Thymus (tissue), 11 donors: Measurements from ENCODE around the gene PSMB9. TPM values are rescaled to one million over a fixed set of nuclear protein-coding genes. Genes with fewer than 3 reads are reported as not detected.
A peak's percentile ranks its signal among the peaks of the same experiment; 100 is the strongest.

Experiments
- DNase-seq, 9 donors: peaks; one replicate each; pipeline ENCODE4 v3.0.0-alpha.2; 2013; ENCODE audit warnings: low spot score in 9 of 9, low read depth in 6 of 9, missing footprints in 1 of 9
- H3K27ac ChIP-seq, 2 donors: one replicate each; pipeline ENCODE4 v1.5.1; 2013; ENCODE audit warnings: control low read depth in 1 of 2, low read depth in 1 of 2, low read length in 1 of 2, mild to moderate bottlenecking in 1 of 2, moderate library complexity in 1 of 2
- H3K27me3 ChIP-seq, 2 donors: one replicate each; pipeline ENCODE4 v1.5.1; 2013; ENCODE audit warnings: low read length in 1 of 2; ENCODE audit not compliant: control insufficient read depth in 2 of 2, insufficient read depth in 1 of 2
- H3K36me3 ChIP-seq, 2 donors: one replicate each; pipeline ENCODE4 v1.5.1; 2013; ENCODE audit warnings: low read length in 1 of 2, mild to moderate bottlenecking in 1 of 2, moderate library complexity in 1 of 2; ENCODE audit not compliant: control insufficient read depth in 2 of 2, insufficient read depth in 2 of 2
- H3K4me1 ChIP-seq, 2 donors: one replicate each; pipeline ENCODE4 v1.5.1; 2013; ENCODE audit warnings: low read length in 2 of 2; ENCODE audit not compliant: control insufficient read depth in 2 of 2, insufficient read depth in 2 of 2
- H3K4me3 ChIP-seq, 2 donors: one replicate each; pipeline ENCODE4 v1.5.1; 2013; ENCODE audit warnings: low read length in 2 of 2, control low read depth in 1 of 2, mild to moderate bottlenecking in 1 of 2
- H3K9me3 ChIP-seq, 2 donors: one replicate each; pipeline ENCODE4 v1.5.1; 2013; ENCODE audit warnings: low read length in 1 of 2, mild to moderate bottlenecking in 1 of 2; ENCODE audit not compliant: control insufficient read depth in 2 of 2, insufficient read depth in 1 of 2
- WGBS: extraction: QIAGEN DNeasy Blood & Tissue Kit; methylation state at CpG from one replicate; pipeline ENCODE4 v1.1.7; 2013; 5-methylcytosine and 5-hydroxymethylcytosine counted together
- polyA plus RNA-seq: library from polyadenylated mRNA; stranded (reverse); fragments of 200-250 nt; gene quantifications from one replicate; pipeline ENCODE4 v1.2.3, GENCODE V29; 2013
- total RNA-seq: library from RNA; stranded (reverse); fragments of 120-200 nt; gene quantifications from one replicate; pipeline ENCODE4 v1.2.4, GENCODE V29; 2013
- donor health status: healthy.

The PSMB9 gene
- total and polyA plus RNA-seq, 2 donors: 143 to 159 TPM

DNA sequence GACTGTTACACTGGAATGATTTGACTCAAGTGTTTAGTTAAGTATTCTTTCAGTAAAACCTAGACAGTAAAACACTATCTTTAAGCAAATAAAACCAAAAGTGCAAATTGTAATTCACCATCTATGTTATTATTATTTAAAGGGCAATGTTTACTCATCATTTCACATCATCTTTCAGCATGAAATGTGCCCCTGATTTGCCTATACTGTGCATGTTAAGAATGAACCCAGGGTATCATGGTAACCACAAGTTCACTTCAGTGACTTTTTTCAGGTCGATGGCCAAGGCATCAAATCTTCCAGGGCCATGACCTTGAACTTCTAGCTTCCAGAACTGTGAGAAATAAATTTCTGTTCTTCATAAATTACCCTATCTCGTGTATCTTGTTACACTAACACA, 35.1 kb upstream of the PSMB9 start:
- no peaks in the 10 kb centered on the region for H3K9me3 ChIP-seq
- H3K36me3 ChIP-seq: no peaks in the 10 kb centered on the region
- 93% methylated on average over 2 of the region's 2 CpGs for WGBS
- H3K27ac ChIP-seq: no peak overlapping the region
- H3K4me3 ChIP-seq: no peak overlapping the region
- H3K27me3 ChIP-seq: no peaks in the 10 kb centered on the region
- no peak for DNase-seq
- H3K4me1 ChIP-seq: no peaks in the 10 kb centered on the region

- DNase-seq: no peak
- 98% methylated on average over 3 of the region's 3 CpGs for WGBS
- no peaks in the 10 kb centered on the region for H3K27me3 ChIP-seq
- no peaks in the 10 kb centered on the region for H3K36me3 ChIP-seq
- H3K27ac ChIP-seq: no peak overlapping the region
- no peak overlapping the region for H3K4me3 ChIP-seq
- H3K9me3 ChIP-seq: no peaks in the 10 kb centered on the region
- H3K4me1 ChIP-seq: no peaks in the 10 kb centered on the region
These were observed 34.3 kb upstream of the PSMB9 start for GRCh38 chr6:32819729-32820128.

DNA sequence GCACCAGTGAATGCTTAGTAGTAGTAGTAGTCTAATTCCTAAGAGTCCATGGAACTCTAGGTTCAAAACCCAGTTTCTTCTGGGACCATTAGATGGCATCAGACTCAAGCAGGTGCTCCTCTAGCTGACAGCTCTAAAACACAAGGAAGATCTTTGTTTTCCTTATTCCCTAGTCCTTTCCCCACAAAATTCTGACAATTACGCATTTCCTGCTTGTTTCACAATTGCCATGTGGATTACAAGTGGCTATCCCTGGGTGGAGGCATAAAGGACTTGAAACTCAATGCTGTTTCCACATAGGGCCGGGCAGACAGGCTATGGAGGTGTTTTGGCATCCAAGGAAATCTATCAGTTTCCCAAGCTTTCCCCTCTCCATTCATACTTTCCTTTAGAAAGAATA, 28.0 kb upstream of the PSMB9 start:
- Histone ChIP-seq H3K27me3 (no peaks in the 10 kb centered on the region), H3K27ac (peak overlapping the region in 1 of 2 donors; percentile 57), H3K4me3 (no peak overlapping the region), H3K36me3 (peaks cover 28 to 43% of the 10 kb centered on the region in 2 donors), H3K4me1 (no peaks in the 10 kb centered on the region), H3K9me3 (no peaks in the 10 kb centered on the region)
- 94% methylated on average over 2 of the region's 2 CpGs for WGBS
- DNase-seq: peak in 1 of 9 donors; percentile 31

DNA sequence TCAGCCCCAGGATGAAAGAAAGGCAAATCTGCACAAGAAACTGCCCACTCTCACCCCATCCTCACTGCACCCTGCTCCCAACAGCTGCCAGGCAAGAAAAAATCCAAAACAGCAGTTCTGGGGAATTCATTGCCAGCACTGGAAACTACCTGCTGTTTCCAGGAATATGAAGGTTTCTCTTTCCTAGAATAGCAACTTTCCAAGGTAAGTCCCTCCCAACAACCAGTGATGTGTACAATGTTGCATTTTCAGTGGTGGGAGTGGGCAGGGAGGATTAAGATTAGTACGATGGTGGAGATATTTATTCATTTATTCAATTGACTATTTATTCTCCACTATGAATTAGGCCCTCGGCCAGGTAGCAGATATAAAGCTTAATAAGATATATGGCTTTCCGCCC, 27.0 kb upstream of the PSMB9 start:
- Histone ChIP-seq H3K36me3 (peaks cover 32 to 52% of the 10 kb centered on the region in 2 donors), H3K4me1 (no peaks in the 10 kb centered on the region), H3K27me3 (no peaks in the 10 kb centered on the region), H3K9me3 (no peaks in the 10 kb centered on the region), H3K27ac (peak overlapping the region; percentile 63 to 67), H3K4me3 (no peak overlapping the region)
- WGBS: 97% methylated on average over 3 of the region's 3 CpGs
- peak in 1 of 9 donors; percentile 21 for DNase-seq

- Histone ChIP-seq H3K36me3 (peaks cover 47 to 73% of the 10 kb centered on the region in 2 donors), H3K27ac (no peak overlapping the region), H3K4me1 (no peaks in the 10 kb centered on the region), H3K4me3 (no peak overlapping the region), H3K27me3 (no peaks in the 10 kb centered on the region), H3K9me3 (no peaks in the 10 kb centered on the region)
- DNase-seq: no peak
- 81% methylated on average over 7 of the region's 7 CpGs for WGBS
These were observed 24.5 kb upstream of the PSMB9 start for GRCh38 chr6:32829495-32829894.

DNA sequence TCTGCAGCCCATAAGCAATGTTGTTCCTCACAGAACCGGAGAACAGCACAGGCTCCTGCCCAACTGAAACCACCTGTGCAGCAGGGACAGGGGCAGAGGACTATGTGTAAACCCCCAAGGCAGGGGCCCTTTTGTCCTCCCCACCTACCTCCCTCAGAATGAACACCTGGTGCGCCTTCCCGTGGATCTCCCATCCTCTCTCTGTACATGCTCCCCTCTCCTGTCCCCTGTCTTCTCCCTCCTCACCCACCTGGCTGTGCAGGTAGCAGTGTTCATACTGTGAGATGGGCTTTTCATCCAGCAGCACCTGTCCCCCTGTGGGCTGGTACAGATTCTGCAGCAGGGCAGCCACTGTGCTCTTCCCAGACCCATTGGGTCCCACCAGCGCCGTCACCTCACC, 24.0 kb upstream of the PSMB9 start:
- no peak for DNase-seq
- 98% methylated on average over 5 of the region's 5 CpGs for WGBS
- Histone ChIP-seq H3K36me3 (peaks cover 49 to 78% of the 10 kb centered on the region in 2 donors), H3K27me3 (no peaks in the 10 kb centered on the region), H3K4me1 (peaks cover 0 to 1% of the 10 kb centered on the region in 2 donors), H3K9me3 (no peaks in the 10 kb centered on the region), H3K27ac (no peak overlapping the region), H3K4me3 (no peak overlapping the region)

GRCh38 chr6:32830936-32831335, 23.1 kb upstream of the PSMB9 start:
- whole genome bisulfite sequencing: 87% methylated on average over 5 of the region's 5 CpGs
- DNase-seq: no peak
- Histone ChIP-seq H3K27ac (no peak overlapping the region), H3K4me3 (no peak overlapping the region), H3K9me3 (no peaks in the 10 kb centered on the region), H3K4me1 (peaks cover 0 to 9% of the 10 kb centered on the region in 2 donors), H3K36me3 (peaks cover 57 to 86% of the 10 kb centered on the region in 2 donors), H3K27me3 (no peaks in the 10 kb centered on the region)

DNA sequence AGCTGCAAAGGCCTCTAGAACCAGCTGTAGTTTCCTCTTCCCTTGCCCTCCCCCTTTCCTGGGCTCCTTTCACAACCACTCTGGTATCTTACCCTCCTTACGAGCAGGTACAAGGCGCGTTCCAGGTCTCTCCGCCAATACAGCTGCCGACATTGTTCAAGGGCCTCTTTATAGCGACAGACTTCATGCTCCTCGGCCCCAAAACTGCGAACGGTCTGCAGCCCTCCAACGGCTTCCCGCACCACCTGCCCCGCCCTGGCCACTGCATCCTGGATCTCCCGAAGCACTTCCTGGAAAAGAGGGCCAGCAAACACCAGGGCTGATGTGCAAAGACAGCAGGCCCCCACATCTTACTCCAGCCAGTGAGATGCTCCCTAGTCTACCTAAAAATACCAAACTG, 21.5 kb upstream of the PSMB9 start:
- Histone ChIP-seq H3K4me1 (peaks cover 1 to 14% of the 10 kb centered on the region in 2 donors), H3K36me3 (peaks cover 54 to 86% of the 10 kb centered on the region in 2 donors), H3K27ac (no peak overlapping the region), H3K9me3 (no peaks in the 10 kb centered on the region), H3K27me3 (no peaks in the 10 kb centered on the region), H3K4me3 (no peak overlapping the region)
- no peak for DNase-seq
- WGBS: 97% methylated on average over 13 of the region's 13 CpGs

DNA sequence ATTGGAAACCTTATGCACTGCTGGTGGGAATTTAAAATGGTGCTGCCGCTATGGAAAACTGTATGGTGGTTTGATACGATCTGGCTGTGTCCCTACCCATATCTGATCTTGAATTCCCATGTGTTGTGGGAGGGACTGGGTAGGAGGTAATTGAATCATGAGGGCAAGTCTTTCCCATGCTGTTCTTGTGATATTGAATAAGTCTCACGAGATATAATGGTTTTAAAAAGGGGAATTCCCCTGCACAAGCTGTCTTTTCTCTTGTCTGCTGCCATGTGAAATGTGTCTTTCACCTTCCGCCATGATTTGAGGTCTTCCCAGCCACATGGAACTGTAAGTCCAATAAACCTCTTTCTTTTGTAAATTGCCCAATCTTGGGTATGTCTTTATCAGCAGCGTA, 20.3 kb upstream of the PSMB9 start:
- H3K27ac ChIP-seq: no peak overlapping the region
- H3K27me3 ChIP-seq: no peaks in the 10 kb centered on the region
- peaks cover 52 to 76% of the 10 kb centered on the region in 2 donors for H3K36me3 ChIP-seq
- no peak for DNase-seq
- WGBS: 96% methylated on average over 5 of the region's 5 CpGs
- peaks cover 5 to 21% of the 10 kb centered on the region in 2 donors for H3K4me1 ChIP-seq
- no peak overlapping the region for H3K4me3 ChIP-seq
- H3K9me3 ChIP-seq: no peaks in the 10 kb centered on the region
